Smooth muscle cell (in vitro differentiated cells): Measurements from ENCODE around the gene PTPRB. TPM values are rescaled to one million over a fixed set of nuclear protein-coding genes. Genes with fewer than 3 reads are reported as not detected.

Experiments
- DNase-seq: peaks from one replicate; lab custom pipeline; 2025; ENCODE audit not compliant: unreplicated experiment; lab: John Stamatoyannopoulos, UW
- H2AFZ ChIP-seq: fragments of 200-600 bp; sonication (generic); 2 replicates; pipeline ENCODE4 v1.6.0; 2016; ENCODE audit warnings: antibody characterized with exemption, low read depth, mild to moderate bottlenecking
- H3F3A ChIP-seq: fragments of 200-600 bp; sonication (generic); 2 replicates; pipeline ENCODE4 v1.6.0; 2017; ENCODE audit warnings: antibody characterized with exemption, low read depth
- H3K27ac ChIP-seq: fragments of 200-600 bp; sonication (generic); 2 replicates; pipeline ENCODE4 v1.5.1; 2016; ENCODE audit warnings: low read depth, mild to moderate bottlenecking
- H3K27me3 ChIP-seq: fragments of 200-600 bp; sonication (generic); 2 replicates; pipeline ENCODE4 v1.6.1; 2016; ENCODE audit warnings: low read depth, mild to moderate bottlenecking
- H3K36me3 ChIP-seq: fragments of 200-600 bp; sonication (generic); 2 replicates; pipeline ENCODE4 v1.5.1; 2016; ENCODE audit warnings: low read depth
- H3K4me1 ChIP-seq: fragments of 200-600 bp; sonication (generic); 2 replicates; pipeline ENCODE4 v1.5.1; 2016; ENCODE audit warnings: low read depth
- H3K4me2 ChIP-seq: fragments of 200-600 bp; sonication (generic); 2 replicates; pipeline ENCODE4 v1.6.0; 2016; ENCODE audit warnings: mild to moderate bottlenecking
- H3K4me3 ChIP-seq: fragments of 200-600 bp; sonication (generic); 2 replicates; pipeline ENCODE4 v1.5.1; 2016; ENCODE audit warnings: mild to moderate bottlenecking
- H3K79me2 ChIP-seq: fragments of 200-600 bp; sonication (generic); 2 replicates; pipeline ENCODE4 v1.6.0; 2016; ENCODE audit warnings: low read depth, mild to moderate bottlenecking
- H3K9ac ChIP-seq: fragments of 200-600 bp; sonication (generic); 2 replicates; pipeline ENCODE4 v1.6.0; 2016; ENCODE audit warnings: low read depth
- H3K9me3 ChIP-seq: fragments of 200-600 bp; sonication (generic); replicated peaks from 2 replicates; pipeline ENCODE4 v1.5.1; 2016; ENCODE audit warnings: low read depth
- H4K20me1 ChIP-seq: fragments of 200-600 bp; sonication (generic); 2 replicates; pipeline ENCODE4 v1.6.0; 2016; ENCODE audit warnings: low read depth
- CTCF ChIP-seq: fragments of 200-600 bp; sonication (generic); IDR thresholded peaks from 2 replicates; pipeline ENCODE4 v1.5.1; 2017; ENCODE audit warnings: borderline replicate concordance, mild to moderate bottlenecking, antibody characterized with exemption; ENCODE audit not compliant: insufficient read depth, poor library complexity, severe bottlenecking
- WGBS: methylation state at CpG from one replicate; pipeline ENCODE4 v1.1.7; 2016; ENCODE audit warnings: low lambda C conversion rate; 5-methylcytosine and 5-hydroxymethylcytosine counted together
- polyA plus RNA-seq: library from polyadenylated mRNA; unstranded; fragments of >200 nt; fragmentation: Nextera tagmentation; extraction: Ambion mirVana; gene quantifications from 2 replicates; pipeline ENCODE4 v1.2.1, GENCODE V29; 2016
- total RNA-seq: library from RNA; depleted of rRNA; stranded (reverse); fragments of >200 nt; gene quantifications from 2 replicates; pipeline ENCODE4 v1.2.3, GENCODE V29; 2014

PTPRB gene
- total and polyA plus RNA-seq, 2 experiments from 2014 or later: 0.56 to 7.3 TPM

GRCh38 chr12:70467476-70467875, 169.8 kb downstream of the PTPRB start:
- Histone ChIP-seq H2AFZ (no peak overlapping the region), H3K27ac (no peak overlapping the region), H3K9ac (no peak overlapping the region), H3K4me3 (no peak overlapping the region), H3K9me3 (no peaks in the 10 kb centered on the region), H3K36me3 (no peaks in the 10 kb centered on the region), H4K20me1 (no peaks in the 10 kb centered on the region), H3K27me3 (no peaks in the 10 kb centered on the region), H3K4me2 (no peak overlapping the region), H3K4me1 (no peaks in the 10 kb centered on the region), H3F3A (no peaks in the 10 kb centered on the region), H3K79me2 (no peaks in the 10 kb centered on the region)
- no peak for DNase-seq
- TF ChIP-seq CTCF: no peak
- WGBS: 83% methylated on average over 2 of the region's 2 CpGs

- Histone ChIP-seq H3K79me2 (no peaks in the 10 kb centered on the region), H3K27ac (no peak overlapping the region), H3F3A (no peaks in the 10 kb centered on the region), H3K4me1 (no peaks in the 10 kb centered on the region), H3K4me2 (no peak overlapping the region), H3K9me3 (no peaks in the 10 kb centered on the region), H3K36me3 (no peaks in the 10 kb centered on the region), H3K4me3 (no peak overlapping the region), H2AFZ (no peak overlapping the region), H3K27me3 (no peaks in the 10 kb centered on the region), H3K9ac (no peak overlapping the region), H4K20me1 (no peaks in the 10 kb centered on the region)
- WGBS: 100% methylated on average over 2 of the region's 2 CpGs
- no peak for DNase-seq
- no peak for TF ChIP-seq CTCF
These were observed 170.5 kb downstream of the PTPRB start for GRCh38 chr12:70466753-70467152.
